ENCODE data around the gene KLB. TPM values are rescaled to one million over a fixed set of nuclear protein-coding genes. Genes with fewer than 3 reads are reported as not detected.

Gene KLB
- total RNA-seq, 2 donors from 2014 or later: not detected

- H3K36me3 ChIP-seq: no peaks in the 10 kb centered on the region
- no peak overlapping the region for H3K27ac ChIP-seq
- H3K4me3 ChIP-seq: no peak overlapping the region
- ATAC-seq (ENCODE audit: insufficient number of reproducible peaks, low FRiP score, low read depth) (no peak), DNase-seq (ENCODE audit: low spot score) (no peak)
- H3K4me1 ChIP-seq (ENCODE audit: control insufficient read depth in 1 of 2, low read depth in 2 of 2): no peaks in the 10 kb centered on the region
- no peak for TF ChIP-seq CTCF (IDR thresholded peaks at IDR 0.05)
- H3K27me3 ChIP-seq (replicated peaks; ENCODE audit: insufficient read depth): no peaks in the 10 kb centered on the region
- H3K9me3 ChIP-seq: no peaks in the 10 kb centered on the region
Observed at GRCh38 chr4:39426728-39427127, 20.0 kb downstream of the KLB start.

GRCh38 chr4:39427520-39428114 is 20.9 kb downstream of the KLB start:
- Histone ChIP-seq H3K4me3 (no peak overlapping the region), H3K9me3 (no peaks in the 10 kb centered on the region), H3K27me3 (replicated peaks; ENCODE audit: insufficient read depth) (no peaks in the 10 kb centered on the region), H3K4me1 (ENCODE audit: control insufficient read depth in 1 of 2, low read depth in 2 of 2) (no peaks in the 10 kb centered on the region), H3K36me3 (no peaks in the 10 kb centered on the region), H3K27ac (no peak overlapping the region)
- DNase-seq (ENCODE audit: low spot score) (no peak), ATAC-seq (ENCODE audit: insufficient number of reproducible peaks, low FRiP score, low read depth) (no peak)
- TF ChIP-seq CTCF (IDR thresholded peaks at IDR 0.05): no peak

DNA sequence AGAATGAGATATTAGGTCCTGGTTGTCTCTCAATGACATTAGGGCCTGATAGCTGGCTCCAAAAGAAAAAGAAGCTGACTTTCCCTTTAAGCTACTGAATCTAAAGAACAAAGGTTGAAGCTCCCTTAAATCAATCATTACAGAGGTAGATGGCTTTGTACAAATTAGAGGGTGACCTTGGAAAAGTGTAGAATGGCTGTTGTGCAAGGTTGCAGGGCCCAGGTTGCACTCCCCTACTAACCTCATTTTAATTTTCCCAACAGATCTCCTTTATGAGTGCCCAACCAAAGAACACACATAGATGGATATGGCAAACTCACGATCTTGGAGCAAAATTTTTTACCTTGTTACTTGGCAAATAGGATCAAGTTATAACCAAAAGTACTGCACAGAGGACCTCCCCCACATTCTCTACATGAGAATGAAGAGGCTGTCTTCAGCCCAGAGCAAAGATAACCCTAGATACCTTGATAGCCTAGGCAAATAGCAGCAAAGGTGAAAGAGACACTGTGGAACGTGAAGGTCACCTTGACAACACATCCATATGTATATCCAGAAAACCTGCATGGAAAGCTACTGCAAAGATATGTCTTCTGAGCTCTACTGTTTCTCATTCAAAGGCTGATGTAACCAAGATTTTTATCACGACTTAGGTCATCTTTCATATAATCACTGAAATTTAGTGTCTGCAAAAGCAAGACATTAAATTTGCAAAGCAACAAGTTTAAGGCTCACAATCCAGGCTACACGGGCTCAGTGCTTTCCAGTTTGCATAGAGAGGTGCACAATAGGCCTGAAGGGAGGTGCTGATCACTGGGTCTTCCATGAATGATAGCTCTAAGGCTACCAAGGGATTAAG is 23.0 kb downstream of the KLB start:
- DNase-seq (ENCODE audit: low spot score): no peak
- no peaks in the 10 kb centered on the region for H3K36me3 ChIP-seq
- TF ChIP-seq CTCF (IDR thresholded peaks at IDR 0.05): no peak
- no peaks in the 10 kb centered on the region for H3K4me1 ChIP-seq (ENCODE audit: control insufficient read depth in 1 of 2, low read depth in 2 of 2)
- no peaks in the 10 kb centered on the region for H3K27me3 ChIP-seq (replicated peaks; ENCODE audit: insufficient read depth)
- H3K9me3 ChIP-seq: no peaks in the 10 kb centered on the region
- ATAC-seq (ENCODE audit: insufficient number of reproducible peaks, low FRiP score, low read depth): no peak
- no peak overlapping the region for H3K27ac ChIP-seq
- no peak overlapping the region for H3K4me3 ChIP-seq

GRCh38 chr4:39433878-39434492 is 27.3 kb downstream of the KLB start:
- no peak overlapping the region for H3K4me3 ChIP-seq
- no peak for ATAC-seq (ENCODE audit: insufficient number of reproducible peaks, low FRiP score, low read depth)

More at GRCh38 chr4:39433878-39434492, 27.3 kb downstream of the KLB start:
- Histone ChIP-seq H3K27me3 (replicated peaks; ENCODE audit: insufficient read depth) (no peaks in the 10 kb centered on the region), H3K9me3 (no peaks in the 10 kb centered on the region), H3K27ac (no peak overlapping the region), H3K4me1 (ENCODE audit: control insufficient read depth in 1 of 2, low read depth in 2 of 2) (no peaks in the 10 kb centered on the region), H3K36me3 (no peaks in the 10 kb centered on the region)
- no peak for TF ChIP-seq CTCF (IDR thresholded peaks at IDR 0.05)
- DNase-seq (ENCODE audit: low spot score): no peak

All from thoracic aorta (tissue), 2 donors.